Measurements from ENCODE around the gene ODF2L. TPM values are rescaled to one million over a fixed set of nuclear protein-coding genes. Genes with fewer than 3 reads are reported as not detected.

Gene ODF2L
- total and polyA plus RNA-seq, 9 of the 15 experiments (the other 6 are each of a cell fraction or from before 2014, with no cell fraction given): 2.2 to 6.0 (median 4.7) TPM

- no peaks in the 10 kb centered on the region for H3K27me3 ChIP-seq (ENCODE audit: control insufficient read depth in 2 of 2, insufficient read depth in 2 of 2, low read length in 2 of 2)
- peak; percentile 63 for TF ChIP-seq ATF3 (IDR thresholded peaks at IDR 0.05)
- TF ChIP-seq ATF3 (CRISPR knock-in tag; conservative IDR thresholded peaks at IDR 0.05): no peak
- peak; percentile 87 to 88 for TF ChIP-seq RAD21 (CRISPR knock-in tag; conservative IDR thresholded peaks at IDR 0.05 in 1 of 2, IDR thresholded peaks at IDR 0.05 in 1 of 2)
- peak; percentile 65; the same call in 1 of the 2 replicates for TF ChIP-seq DEAF1 (CRISPR knock-in tag; IDR thresholded peaks at IDR 0.05)
- peak; percentile 53 to 77 (median 58); a peak in 4 of 6 replicates for TF ChIP-seq CTCF (IDR thresholded peaks at IDR 0.05 in 2 of 3, conservative IDR thresholded peaks at IDR 0.05 in 1 of 3; ENCODE audit: insufficient read depth in 2 of 3, low read depth in 1 of 3, low read length in 3 of 3)
- TF ChIP-seq SMC3 (conservative IDR thresholded peaks at IDR 0.05; ENCODE audit: insufficient read depth, low read depth, low read length): peak; percentile 61
- TF ChIP-seq ZNF197 (CRISPR knock-in tag; IDR thresholded peaks at IDR 0.05; ENCODE audit: low read depth): no peak
- no peak for TF ChIP-seq KLF1 (tag; IDR thresholded peaks at IDR 0.05)
These were observed 15.8 kb downstream of the ODF2L start for GRCh38 chr1:86380257-86380861.

More at GRCh38 chr1:86380257-86380861, 15.8 kb downstream of the ODF2L start:
- DNase-seq (ENCODE audit: extremely low read depth in 1 of 4, low spot score in 3 of 4) (peak; percentile 40 to 68 (median 45)), FAIRE-seq (peak; percentile 81), ATAC-seq (peak; percentile 72)
- H4K20me1 ChIP-seq (replicated peaks; ENCODE audit: control insufficient read depth, insufficient read depth, low read length): no peaks in the 10 kb centered on the region
- in situ Hi-C loops (cut with MboI) (no loop called here), intact Hi-C loops (cut with micrococcal nuclease) (loop anchor here (2.0 to 10.0 kb wide), 4 partner anchors 120 to 362 kb away; no protein-coding TSS in a partner anchor)
- POLR2A ChIA-PET: interaction anchor here (0.5 kb wide), 1 partner anchor 92 kb away, joined by 3 read pairs; no protein-coding TSS in a partner anchor
- H3K27ac ChIP-seq (ENCODE audit: extremely low read depth, low read depth, low read length): no peak overlapping the region
- CTCF ChIA-PET (ENCODE audit: low intra/inter-chr PET ratio): interaction anchor here (0.7 to 3.3 kb wide), 5 partner anchors 39 to 704 kb away, joined by 3 to 29 read pairs (median 4); no protein-coding TSS in a partner anchor
- H3K9me1 ChIP-seq (ENCODE audit: control insufficient read depth, insufficient read depth, low read length): no peaks in the 10 kb centered on the region
- H3K4me3 ChIP-seq: no peak overlapping the region
- no peaks in the 10 kb centered on the region for H3K36me3 ChIP-seq (ENCODE audit: control insufficient read depth, insufficient read depth, low read length)
- H3K4me2 ChIP-seq (ENCODE audit: insufficient read depth, low read length): no peak overlapping the region
- H3K4me1 ChIP-seq (replicated peaks in 1 of 2; ENCODE audit: control insufficient read depth in 2 of 2, insufficient read depth in 2 of 2, low read length in 2 of 2): no peaks in the 10 kb centered on the region
- H2AFZ ChIP-seq (ENCODE audit: low read depth, low read length): no peak overlapping the region
- no peaks in the 10 kb centered on the region for H3K79me2 ChIP-seq (ENCODE audit: control insufficient read depth, insufficient read depth, low read length)
- no peaks in the 10 kb centered on the region; the same call in 1 of the 2 replicates for H3K9me3 ChIP-seq (replicated peaks; ENCODE audit: control insufficient read depth, insufficient read depth, low read depth, low read length)
- BruUV-seq (replicated peaks): no TSS peak
- 1% methylated on average over 4 of the region's 4 CpGs for WGBS (ENCODE audit: insufficient coverage, low coverage, missing lambda C conversion rate)
- no peak overlapping the region for H3K9ac ChIP-seq (ENCODE audit: insufficient read depth in 1 of 2, low read depth in 2 of 2, low read length in 2 of 2)
